H1 (cell line): ENCODE data around the gene GNL3L. TPM values are rescaled to one million over a fixed set of nuclear protein-coding genes. Genes with fewer than 3 reads are reported as not detected.
"Not testable (repeated sequence)": the region's sequence is repeated elsewhere in the genome, so short reads cannot be mapped to it uniquely, and the experiment has no call there.

Experiments used
- CTCF ChIA-PET: fragments of 300-600 bp; sonication (Branson Sonifier 250); formaldehyde crosslinking; loops from one replicate; lab custom pipeline; 2021; ENCODE audit not compliant: partially characterized antibody; lab: Charles Lee
- POLR2A ChIA-PET: fragments of 300-600 bp; sonication (Branson Sonifier 250); formaldehyde crosslinking; loops from one replicate; lab custom pipeline; 2021; ENCODE audit warnings: inconsistent platforms; ENCODE audit not compliant: partially characterized antibody; lab: Charles Lee
- DNase-seq, 2 experiments: peaks; one replicate each; pipeline versions ENCODE4 v3.0.0 to v3.0.0-alpha.2; 2010 to 2022; ENCODE audit warnings: low spot score in 2 of 2, low read depth in 1 of 2, mixed read lengths in 1 of 2
- FAIRE-seq: peaks from 2 replicates; lab custom pipeline; 2011; peaks lifted over from hg19 to GRCh38; lab: Jason Lieb, UNC
- H2AFZ ChIP-seq: 2 replicates; pipeline ENCODE4 v1.8.1; 2012; ENCODE audit warnings: low read length, inconsistent platforms
- H2AK5ac ChIP-seq: 2 replicates; pipeline ENCODE4 v1.6.1; 2013; ENCODE audit warnings: low read depth, low read length
- H2BK120ac ChIP-seq: replicated peaks from 2 replicates; pipeline ENCODE3; 2013; ENCODE audit warnings: low read depth, low read length, inconsistent platforms
- H2BK12ac ChIP-seq: 2 replicates; pipeline ENCODE4 v1.6.1; 2013; ENCODE audit warnings: low read depth, low read length
- H2BK15ac ChIP-seq: 2 replicates; pipeline ENCODE4 v1.6.1; 2013; ENCODE audit warnings: low read length
- H2BK20ac ChIP-seq: 2 replicates; pipeline ENCODE4 v1.6.1; 2013; ENCODE audit warnings: low read length
- H2BK5ac ChIP-seq: 2 replicates; pipeline ENCODE4 v1.6.1; 2013; ENCODE audit warnings: low read depth, low read length
- H3K14ac ChIP-seq: 2 replicates; pipeline ENCODE4 v1.6.1; 2013; ENCODE audit warnings: inconsistent platforms; ENCODE audit not compliant: insufficient read length
- H3K18ac ChIP-seq: 2 replicates; pipeline ENCODE4 v1.6.1; 2013; ENCODE audit warnings: low read length; ENCODE audit errors: extremely low read depth
- H3K23ac ChIP-seq: 2 replicates; pipeline ENCODE4 v1.6.1; 2013; ENCODE audit warnings: inconsistent platforms; ENCODE audit not compliant: insufficient read length
- H3K23me2 ChIP-seq: 2 replicates; pipeline ENCODE4 v1.6.1; 2013; ENCODE audit warnings: low read depth, low read length
- H3K27ac ChIP-seq: 2 replicates; pipeline ENCODE4 v1.6.1; 2011; ENCODE audit warnings: low read depth, low read length, inconsistent platforms
- H3K27me3 ChIP-seq, 4 experiments: replicated peaks in 1 of 4; 1 replicate in 1 of 4; 2 replicates in 3 of 4; pipeline versions ENCODE4 v1.6.1 to v1.8.1; 2011 to 2013; ENCODE audit warnings: low read length in 3 of 4, mild to moderate bottlenecking in 3 of 4, inconsistent platforms in 2 of 4, mixed read lengths in 2 of 4, moderate library complexity in 1 of 4; ENCODE audit not compliant: control insufficient read depth in 3 of 4, insufficient read depth in 3 of 4; ENCODE audit errors: extremely low read depth in 1 of 4
- H3K36me3 ChIP-seq, 4 experiments: 2 replicates each; pipeline versions ENCODE4 v1.6.1 to v1.8.1; 2011 to 2013; ENCODE audit warnings: mild to moderate bottlenecking in 4 of 4, low read length in 3 of 4, moderate library complexity in 2 of 4, control low read depth in 1 of 4, inconsistent platforms in 1 of 4; ENCODE audit not compliant: insufficient read depth in 4 of 4, control insufficient read depth in 2 of 4
- H3K4ac ChIP-seq: replicated peaks from 2 replicates; pipeline ENCODE3; 2013; ENCODE audit warnings: low read length, low read depth, mixed read lengths, inconsistent platforms; ENCODE audit not compliant: insufficient read length
- H3K4me1 ChIP-seq, 4 experiments: replicated peaks in 1 of 4; 1 replicate in 1 of 4; 2 replicates in 3 of 4; pipeline versions ENCODE4 v1.6.1 to v1.8.1; 2011 to 2013; ENCODE audit warnings: low read length in 3 of 4, inconsistent platforms in 2 of 4, mixed read lengths in 1 of 4; ENCODE audit not compliant: insufficient read depth in 4 of 4, control insufficient read depth in 3 of 4
- H3K4me2 ChIP-seq, 2 experiments: 2 replicates each; pipeline versions ENCODE4 v1.6.1 to v1.8.1; 2011 to 2013; ENCODE audit warnings: low read depth in 2 of 2, low read length in 2 of 2, control low read depth in 1 of 2, inconsistent platforms in 1 of 2, mild to moderate bottlenecking in 1 of 2; ENCODE audit not compliant: insufficient read depth in 1 of 2
- H3K4me3 ChIP-seq, 4 experiments: fragments of 200-600, 300-600 bp in 1 of 4; sonication (generic), shearing (Covaris generic), sonication (Bioruptor Twin) in 1 of 4; 2 replicates each; pipeline versions ENCODE4 v1.5.1 to v1.8.1; 2011 to 2016; ENCODE audit warnings: low read length in 4 of 4, low read depth in 3 of 4, control low read depth in 2 of 4, inconsistent platforms in 2 of 4, mild to moderate bottlenecking in 2 of 4, mixed read lengths in 1 of 4, moderate library complexity in 1 of 4; ENCODE audit not compliant: insufficient read depth in 2 of 4; ENCODE audit errors: extremely low read depth in 1 of 4
- H3K56ac ChIP-seq: replicated peaks from 2 replicates; pipeline ENCODE3; 2013; ENCODE audit warnings: low read depth, mild to moderate bottlenecking, mixed read lengths, low read length, inconsistent platforms; ENCODE audit not compliant: insufficient read length
- H3K79me1 ChIP-seq: 2 replicates; pipeline ENCODE4 v1.6.1; 2013; ENCODE audit warnings: low read depth, low read length, control low read depth
- H3K79me2 ChIP-seq, 2 experiments: 2 replicates each; pipeline versions ENCODE4 v1.6.1 to v1.8.1; 2012 to 2013; ENCODE audit warnings: low read length in 2 of 2, mild to moderate bottlenecking in 2 of 2, inconsistent platforms in 1 of 2; ENCODE audit not compliant: insufficient read depth in 2 of 2, control insufficient read depth in 1 of 2
- H3K9ac ChIP-seq, 4 experiments: replicated peaks in 1 of 4; 1 replicate in 1 of 4; 2 replicates in 3 of 4; pipeline versions ENCODE4 v1.6.1 to v1.8.1; 2011 to 2013; ENCODE audit warnings: low read depth in 3 of 4, low read length in 3 of 4, control low read depth in 2 of 4, mild to moderate bottlenecking in 2 of 4, moderate library complexity in 2 of 4, inconsistent platforms in 1 of 4; ENCODE audit errors: extremely low read depth in 1 of 4
- H3K9me3 ChIP-seq, 2 experiments: 2 replicates each; pipeline versions ENCODE4 v1.6.1 to v1.8.1; 2012 to 2013; ENCODE audit warnings: mild to moderate bottlenecking in 2 of 2, moderate library complexity in 2 of 2, control low read depth in 1 of 2, inconsistent platforms in 1 of 2, low read depth in 1 of 2, low read length in 1 of 2, mixed read lengths in 1 of 2; ENCODE audit not compliant: insufficient read depth in 2 of 2
- H4K20me1 ChIP-seq, 2 experiments: replicated peaks in 1 of 2; 2 replicates each; pipeline versions ENCODE3 to v1.8.1; 2011 to 2013; ENCODE audit warnings: inconsistent platforms in 2 of 2, low read length in 2 of 2, mild to moderate bottlenecking in 1 of 2; ENCODE audit not compliant: insufficient read depth in 2 of 2, control insufficient read depth in 1 of 2
- H4K5ac ChIP-seq: 2 replicates; pipeline ENCODE4 v1.6.1; 2013; ENCODE audit warnings: low read length, low read depth, mixed read lengths, inconsistent platforms; ENCODE audit not compliant: insufficient read length
- H4K8ac ChIP-seq: 2 replicates; pipeline ENCODE4 v1.8.0; 2013; ENCODE audit warnings: mild to moderate bottlenecking, moderate library complexity, low read length, inconsistent platforms; ENCODE audit not compliant: insufficient read depth; ENCODE audit errors: extremely low read depth
- H4K91ac ChIP-seq: replicated peaks from 2 replicates; pipeline ENCODE3; 2013; ENCODE audit warnings: low read length, mixed read lengths, inconsistent platforms; ENCODE audit not compliant: insufficient read length
- BCL11A ChIP-seq, 2 experiments: IDR thresholded peaks; one replicate each; pipeline ENCODE4 v1.6.1; 2011; ENCODE audit warnings: low read depth in 2 of 2, low read length in 2 of 2, mild to moderate bottlenecking in 2 of 2
- WGBS, 2 experiments: shearing (Covaris generic) in 1 of 2; methylation state at CpG; one replicate each; pipeline versions ENCODE4 v1.1.6 to v1.1.7; 2013 to 2015; ENCODE audit warnings: low lambda C conversion rate in 2 of 2, mixed read lengths in 2 of 2, inconsistent platforms in 1 of 2, low coverage in 1 of 2, missing lambda C conversion rate in 1 of 2; ENCODE audit not compliant: insufficient replicate concordance in 2 of 2, insufficient coverage in 1 of 2, insufficient read length in 1 of 2; ENCODE audit errors: extremely low coverage in 1 of 2, missing lambda C conversion rate in 1 of 2; 5-methylcytosine and 5-hydroxymethylcytosine counted together
- polyA plus RNA-seq, 7 experiments: library from polyadenylated mRNA; depleted of rRNA in 3 of 7; stranded (reverse) in 5 of 7; unstranded in 2 of 7; fragments of >200 nt in 5 of 7; fragments of 200-250 nt in 2 of 7; gene quantifications; 1 replicate in 5 of 7; 2 replicates in 1 of 7; 4 replicates in 1 of 7; pipeline versions ENCODE4 v1.2.1 to v1.2.3, GENCODE V29; 2011 to 2013; ENCODE audit warnings: missing spikeins in 2 of 7, mixed read lengths in 2 of 7
- total RNA-seq: library from RNA; stranded (reverse); fragmentation: NEBNext Ultra II Directional; extraction: Animal tissue kit (Norgen Biotek cat#: 25700); gene quantifications from 2 replicates; pipeline ENCODE4 v1.2.1, GENCODE V29; 2021

Gene GNL3L
- total and polyA plus RNA-seq, 2 of the 8 experiments (the other 6 are each of a cell fraction or from before 2014, with no cell fraction given) = 19.1 to 71.2 TPM

DNA sequence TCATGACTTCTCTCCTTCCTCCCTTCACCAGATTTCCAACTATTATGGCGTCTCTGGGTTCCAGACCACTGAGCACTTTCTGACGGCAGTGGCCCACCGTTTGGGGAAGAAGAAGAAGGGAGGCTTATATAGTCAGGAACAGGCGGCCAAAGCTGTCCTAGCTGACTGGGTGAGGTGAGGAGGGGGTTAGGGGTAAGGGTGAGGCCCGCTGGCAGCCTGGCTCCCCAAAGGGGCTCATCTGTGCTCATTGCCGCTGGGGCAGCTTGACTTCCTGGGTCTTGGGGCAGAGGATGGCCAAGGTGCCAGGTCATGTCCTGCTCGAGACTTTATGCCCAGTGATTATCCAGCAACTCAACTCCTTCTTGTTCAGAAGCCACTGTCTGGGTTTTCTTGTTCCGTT lies 21.8 kb downstream of the GNL3L start:
- H2BK5ac ChIP-seq = no peak overlapping the region
- H3K4me1 ChIP-seq = no peaks in the 10 kb centered on the region
- no peaks in the 10 kb centered on the region for H3K79me2 ChIP-seq
- DNase-seq = no peak
- H2BK12ac ChIP-seq = no peak overlapping the region
- H4K20me1 ChIP-seq = peaks cover 0 to 2% of the 10 kb centered on the region in 2 experiments
- no peak overlapping the region for H2BK120ac ChIP-seq
- no peak overlapping the region for H3K4me3 ChIP-seq
- no peaks in the 10 kb centered on the region for H3K27me3 ChIP-seq
- H3K18ac ChIP-seq = no peak overlapping the region
- H2BK15ac ChIP-seq = no peak overlapping the region
- CTCF ChIA-PET = no interaction called here
- H2AK5ac ChIP-seq = no peak overlapping the region
- no peak overlapping the region for H3K9ac ChIP-seq
- no peaks in the 10 kb centered on the region for H3K23me2 ChIP-seq
- H3K27ac ChIP-seq = no peak overlapping the region
- no peak overlapping the region for H3K4me2 ChIP-seq
- H2BK20ac ChIP-seq = no peak overlapping the region
- POLR2A ChIA-PET = interaction anchor here (1.2 to 2.6 kb wide), 3 partner anchors 9 to 22 kb away, joined by 3 to 14 read pairs (median 8); partner anchors contain the start of gene GNL3L
- no peak overlapping the region for H4K91ac ChIP-seq
- H4K5ac ChIP-seq = no peak overlapping the region
- 86% methylated on average over 8 of the region's 8 CpGs; no CpG with 5 or more reads in 1 of the 2 experiments for whole genome bisulfite sequencing, 2 experiments
- H3K23ac ChIP-seq = no peak overlapping the region
- H3K4ac ChIP-seq = no peak overlapping the region
- H3K56ac ChIP-seq = no peak overlapping the region
- H3K79me1 ChIP-seq = no peaks in the 10 kb centered on the region
- no peak overlapping the region for H4K8ac ChIP-seq
- H3K14ac ChIP-seq = no peak overlapping the region
- no peaks in the 10 kb centered on the region for H3K9me3 ChIP-seq
- no peak for FAIRE-seq
- no peak overlapping the region for H2AFZ ChIP-seq
- TF ChIP-seq BCL11A (IDR thresholded peaks at IDR 0.05; ENCODE audit: low read depth in 2 of 2, low read length in 2 of 2) = no peak
- peaks cover 19 to 81% (median 50%) of the 10 kb centered on the region in 4 experiments for H3K36me3 ChIP-seq

DNA sequence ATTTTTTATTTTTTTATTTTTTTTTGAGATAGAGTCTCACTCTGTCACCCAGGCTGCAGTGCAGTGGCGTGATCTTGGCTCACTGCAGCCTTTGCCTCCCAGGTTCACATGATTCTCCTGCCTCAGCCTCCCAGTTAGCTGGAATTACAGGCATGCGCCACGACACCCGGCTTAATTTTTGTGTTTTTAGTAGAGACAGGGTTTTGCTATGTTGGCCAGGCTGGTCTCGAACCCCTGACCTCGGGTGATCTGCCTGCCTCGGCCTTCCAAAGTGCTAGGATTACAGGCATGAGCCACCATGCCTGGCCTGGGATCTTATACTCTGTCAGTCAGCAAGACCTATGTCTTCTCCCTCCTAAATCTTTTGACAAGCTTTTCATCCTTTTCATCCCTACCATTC lies 25.0 kb downstream of the GNL3L start:
- H2BK120ac ChIP-seq, H2AFZ ChIP-seq, H4K20me1 ChIP-seq, H2BK5ac ChIP-seq, H3K9me3 ChIP-seq, H4K8ac ChIP-seq, H3K4me1 ChIP-seq, H3K27ac ChIP-seq, H4K5ac ChIP-seq, H3K27me3 ChIP-seq, H3K4me2 ChIP-seq, CTCF ChIA-PET, DNase-seq, H3K4me3 ChIP-seq, H3K9ac ChIP-seq, H3K4ac ChIP-seq, H3K18ac ChIP-seq, H2BK20ac ChIP-seq, H2AK5ac ChIP-seq, H3K23me2 ChIP-seq, FAIRE-seq, H3K79me1 ChIP-seq, H4K91ac ChIP-seq, H3K79me2 ChIP-seq, H3K23ac ChIP-seq, H2BK15ac ChIP-seq, H3K14ac ChIP-seq, H3K56ac ChIP-seq, H2BK12ac ChIP-seq: not testable (repeated sequence)
- POLR2A ChIA-PET = interaction anchor here (0.8 kb wide), 1 partner anchor 14 kb away, joined by 3 read pairs; no protein-coding TSS in a partner anchor
- WGBS, 2 experiments = 93% methylated on average over 3 of the region's 7 CpGs; no CpG with 5 or more reads in 1 of the 2 experiments
- peaks cover 18 to 79% (median 46%) of the 10 kb centered on the region in 4 experiments for H3K36me3 ChIP-seq
